GM19438 (cell line): Measurements from ENCODE around the gene RAB40B.

Experiments
- ATAC-seq: cut with Tn5 transposase; IDR thresholded peaks from one replicate; pipeline ENCODE4 v1.9.1; 2021; ENCODE audit warnings: low read depth; ENCODE audit not compliant: unreplicated experiment

RAB40B gene

DNA sequence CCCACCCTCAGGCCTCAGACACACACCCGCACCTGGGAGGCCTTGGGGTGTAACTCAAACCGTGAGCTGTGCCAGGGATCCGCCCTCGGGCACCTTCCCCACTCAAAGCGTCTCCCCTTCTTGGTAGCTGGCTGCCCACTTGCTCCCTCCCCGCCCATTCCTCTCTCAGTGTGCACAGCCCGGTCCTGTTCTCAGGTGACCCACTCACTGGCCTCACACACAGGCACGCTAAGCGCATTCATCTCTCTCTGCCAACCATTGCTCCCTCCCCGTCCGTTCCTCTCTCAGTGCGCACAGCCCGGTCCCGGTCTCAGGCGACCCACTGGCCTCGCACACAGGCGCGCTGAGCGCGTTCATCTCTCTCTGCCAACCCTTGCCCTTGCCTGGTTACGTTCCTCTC lies 71.1 kb downstream of the RAB40B start:
- no peak for ATAC-seq

DNA sequence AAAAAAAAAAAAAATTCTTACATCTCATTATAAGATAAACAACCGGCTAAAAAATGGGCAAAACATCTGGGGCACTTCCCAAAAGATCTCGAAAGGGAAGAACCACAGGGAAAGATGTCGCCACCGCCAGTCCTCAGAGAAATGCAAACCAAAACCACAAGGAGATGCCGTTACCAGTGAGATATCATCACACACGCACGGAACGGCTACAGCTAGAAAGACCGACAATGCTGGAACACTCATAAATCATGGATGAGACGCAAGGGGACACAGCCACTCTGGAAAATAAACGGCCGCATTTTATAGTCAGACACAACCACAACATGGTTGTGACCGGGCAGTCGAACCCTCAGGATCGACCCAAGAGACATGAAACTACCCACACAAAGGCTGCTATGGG lies 74.8 kb downstream of the RAB40B start:
- no peak for ATAC-seq

GRCh38 chr17:82619641-82620040 lies 78.9 kb downstream of the RAB40B start:
- no peak for ATAC-seq

GRCh38 chr17:82619211-82619610 lies 79.3 kb downstream of the RAB40B start:
- no peak for ATAC-seq

DNA sequence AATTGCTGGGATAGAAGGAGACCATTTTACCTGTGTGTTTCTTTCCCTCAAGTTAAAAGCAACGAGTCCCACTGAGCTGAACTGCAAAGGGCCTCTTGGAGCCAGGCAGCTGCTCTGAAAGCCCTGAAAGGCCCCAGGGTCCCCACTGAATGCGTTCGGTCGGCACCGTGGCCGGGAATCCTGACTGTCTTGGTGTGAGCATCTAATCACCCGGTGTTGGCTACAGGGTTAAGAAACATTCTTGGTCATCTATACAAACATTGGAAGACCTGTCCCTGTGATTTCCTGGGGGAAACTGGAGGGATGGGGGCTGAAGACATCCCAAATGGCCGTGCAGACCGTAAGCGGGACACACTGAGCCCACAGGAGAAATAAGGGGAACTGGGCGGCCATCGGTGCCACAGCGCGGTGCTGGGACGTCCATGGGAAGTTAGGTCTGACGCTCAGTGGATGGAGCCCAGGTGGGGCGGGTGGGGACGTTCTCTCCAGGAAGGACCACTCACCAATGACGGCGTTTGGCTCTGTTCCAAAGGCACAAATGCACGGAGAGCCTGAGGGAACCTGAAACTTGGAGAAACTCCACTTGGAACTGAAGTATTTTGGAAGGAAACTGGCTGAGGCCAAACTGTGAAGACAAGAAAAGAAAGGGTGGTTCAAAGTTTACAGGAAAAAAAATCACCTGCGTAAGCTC lies 82.3 kb downstream of the RAB40B start:
- ATAC-seq = no peak

DNA sequence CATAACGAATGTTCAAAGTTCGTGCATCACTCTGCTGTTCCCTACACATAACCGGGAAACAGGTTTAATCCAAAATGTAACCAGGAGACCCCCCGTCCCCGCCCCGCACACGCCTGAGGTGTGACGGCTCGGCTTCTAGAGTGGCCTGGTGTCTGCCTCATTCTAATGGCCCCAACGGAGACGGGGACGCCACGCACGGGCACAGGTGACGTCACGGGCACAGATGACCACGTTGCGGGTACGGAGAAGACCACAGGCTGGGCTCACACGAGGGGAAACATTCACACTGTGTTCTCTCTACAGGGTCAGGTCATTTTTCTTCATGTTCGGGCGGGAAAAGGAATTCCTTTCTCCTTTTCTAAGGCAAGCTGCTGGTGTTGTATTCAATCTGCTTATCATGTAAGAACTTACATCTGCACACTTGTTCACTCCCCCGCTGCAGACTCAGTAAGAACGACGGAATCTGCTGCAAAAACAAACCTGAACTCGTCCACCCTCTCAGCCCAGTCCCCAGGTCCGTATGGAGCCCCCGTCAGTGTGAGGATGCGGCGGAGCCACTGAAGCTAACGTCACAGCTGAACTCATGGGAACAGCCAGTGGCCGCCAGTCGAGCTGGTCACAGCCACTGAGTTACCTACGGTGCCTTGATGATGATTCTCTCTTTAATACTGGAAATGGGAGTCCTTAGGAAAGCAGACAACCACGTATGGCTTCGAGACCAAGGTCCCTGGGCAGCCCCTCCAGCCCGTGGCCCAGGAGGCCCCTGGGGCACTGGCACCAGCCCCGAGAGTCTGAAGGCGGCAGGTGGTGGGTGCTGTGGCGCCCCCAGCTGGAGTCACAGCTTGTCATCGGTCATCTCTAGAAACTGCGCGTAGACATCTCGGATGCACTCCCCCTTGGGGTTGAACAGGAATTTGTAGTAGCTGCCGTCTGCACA lies 83.1 kb downstream of the RAB40B start:
- no peak for ATAC-seq

DNA sequence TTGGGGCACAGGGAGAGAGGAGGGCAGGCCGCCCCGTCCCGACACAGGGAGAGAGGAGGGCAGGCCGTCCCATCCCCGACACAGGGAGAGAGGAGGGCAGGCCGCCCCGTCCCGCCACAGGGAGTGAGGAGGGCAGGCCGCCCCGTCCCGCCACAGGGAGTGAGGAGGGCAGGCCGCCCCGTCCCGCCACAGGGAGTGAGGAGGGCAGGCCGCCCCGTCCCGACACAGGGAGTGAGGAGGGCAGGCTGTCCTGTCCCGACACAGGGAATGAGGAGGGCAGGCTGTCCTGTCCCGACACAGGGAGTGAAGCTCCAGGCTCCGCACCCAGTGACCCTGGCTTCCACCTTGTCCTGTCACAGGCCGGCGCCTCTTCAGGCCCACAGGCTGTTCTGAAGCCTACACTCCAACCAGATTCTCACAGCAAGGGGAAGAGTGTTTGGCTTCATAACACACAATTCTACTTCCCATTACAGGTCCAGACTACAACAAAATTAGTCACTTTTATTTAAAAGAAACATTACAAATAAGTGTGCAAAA lies 84.3 kb downstream of the RAB40B start:
- no peak for ATAC-seq

DNA sequence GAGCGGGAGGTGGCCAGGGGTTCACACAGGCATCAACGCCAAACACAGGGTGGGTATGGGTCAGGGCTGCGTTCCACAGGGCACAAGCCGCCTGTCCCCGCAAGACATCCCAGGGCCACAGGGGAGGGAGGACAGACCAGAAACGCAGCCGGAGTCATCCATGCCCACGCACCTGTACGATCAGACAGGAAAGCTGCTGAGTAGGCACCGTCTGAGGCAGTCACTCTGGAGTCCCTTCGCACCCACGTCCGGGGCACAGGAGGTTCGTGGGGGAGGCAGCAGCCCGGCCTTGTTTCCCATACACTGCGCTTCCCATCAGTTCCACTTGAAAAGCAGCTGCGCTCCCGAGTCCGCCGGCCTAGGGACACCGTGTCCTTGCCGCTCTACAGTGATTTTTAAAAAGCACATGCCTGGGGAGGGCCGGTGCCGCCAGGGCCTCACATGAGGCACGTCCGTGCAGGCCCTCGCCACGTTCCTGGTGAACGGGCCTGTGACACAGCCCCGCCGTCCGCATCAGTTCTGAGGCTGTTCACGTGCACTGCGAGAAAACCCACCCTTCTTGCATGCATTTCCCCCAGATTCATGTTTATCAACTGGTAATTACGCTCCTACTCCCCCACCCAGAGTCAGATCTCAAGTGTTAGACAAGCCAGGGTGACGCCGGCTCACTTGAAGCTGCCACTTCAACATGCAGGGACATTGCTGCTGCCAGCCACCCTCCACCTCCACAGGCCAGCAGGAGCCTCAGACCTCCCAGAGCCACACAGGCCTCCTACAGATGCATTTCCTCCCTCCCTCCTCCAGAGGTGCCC lies 85.0 kb downstream of the RAB40B start:
- ATAC-seq = no peak

GRCh38 chr17:82611140-82612058 lies 87.1 kb downstream of the RAB40B start:
- no peak for ATAC-seq

GRCh38 chr17:82609655-82610054 lies 88.8 kb downstream of the RAB40B start:
- ATAC-seq = no peak

- ATAC-seq = no peak
These were observed 89.7 kb downstream of the RAB40B start for GRCh38 chr17:82608816-82609215.

DNA sequence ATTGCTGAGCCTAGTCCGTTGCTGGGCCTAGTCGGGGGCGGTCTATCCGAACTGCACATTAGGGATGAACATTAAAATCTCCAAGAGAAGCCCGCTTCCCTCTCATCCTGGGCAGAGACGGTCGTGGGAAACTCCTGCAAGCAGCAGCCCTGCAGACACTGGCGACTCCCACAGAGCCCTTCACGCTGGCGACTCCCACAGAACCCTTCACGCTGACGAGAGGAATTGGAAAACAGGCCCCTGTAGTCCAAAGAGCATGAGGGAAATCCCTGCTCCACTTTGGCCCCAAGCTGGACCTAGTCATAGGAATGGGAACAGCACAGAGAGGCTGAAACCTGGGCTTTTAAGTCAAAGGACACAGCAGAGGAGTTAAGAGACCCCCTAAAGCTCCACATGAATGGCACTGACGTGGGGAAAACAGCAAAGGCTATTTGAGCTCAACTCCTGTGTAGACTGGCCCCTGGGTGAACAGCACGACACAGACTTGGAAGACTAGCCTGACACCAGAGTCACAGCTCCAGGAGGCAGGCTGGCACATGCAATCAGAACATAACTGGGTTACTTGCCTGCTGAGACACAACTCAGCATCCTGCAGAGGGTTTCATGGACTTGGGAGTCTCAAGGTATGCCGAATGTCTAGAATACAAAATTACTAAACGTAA lies 92.4 kb downstream of the RAB40B start:
- no peak for ATAC-seq
